Loucy (cell line): ENCODE measurements around the gene ABCG1.

Source experiments
- H2AFZ ChIP-seq: fragments of 200-600 bp; sonication (generic); 2 replicates; pipeline ENCODE4 v1.6.0; 2016; ENCODE audit warnings: antibody characterized with exemption, mild to moderate bottlenecking, low read length, moderate library complexity
- H3F3A ChIP-seq: fragments of 200-600 bp; 2 replicates; pipeline ENCODE4 v1.6.0; 2016; ENCODE audit warnings: antibody characterized with exemption, low read depth, mild to moderate bottlenecking
- H3K27me3 ChIP-seq: fragments of 200-600 bp; sonication (generic); 2 replicates; pipeline ENCODE4 v1.6.1; 2014; ENCODE audit warnings: low read length, mild to moderate bottlenecking; ENCODE audit not compliant: insufficient read depth, poor library complexity, severe bottlenecking
- H3K36me3 ChIP-seq: fragments of 200-600 bp; sonication (generic); 2 replicates; pipeline ENCODE4 v1.6.1; 2016; ENCODE audit warnings: low read length; ENCODE audit not compliant: insufficient read depth
- H3K4me1 ChIP-seq: fragments of 200-600 bp; sonication (generic); 2 replicates; pipeline ENCODE4 v1.5.1; 2014; ENCODE audit warnings: low read length, mild to moderate bottlenecking; ENCODE audit not compliant: insufficient read depth, poor library complexity, severe bottlenecking
- H3K4me2 ChIP-seq: fragments of 200-600 bp; sonication (generic); 2 replicates; pipeline ENCODE4 v1.6.0; 2014; ENCODE audit warnings: antibody characterized with exemption, low read length, low read depth, mild to moderate bottlenecking; ENCODE audit not compliant: poor library complexity, severe bottlenecking
- H3K4me3 ChIP-seq: fragments of 200-600 bp; sonication (generic); 2 replicates; pipeline ENCODE4 v1.5.1; 2014; ENCODE audit warnings: low read length, mild to moderate bottlenecking, mixed read lengths; ENCODE audit not compliant: poor library complexity, severe bottlenecking
- H3K79me2 ChIP-seq: fragments of 200-600 bp; sonication (generic); 2 replicates; pipeline ENCODE4 v1.6.1; 2014; ENCODE audit warnings: low read length; ENCODE audit not compliant: insufficient read depth
- H3K9ac ChIP-seq: fragments of 200-600 bp; sonication (generic); 2 replicates; pipeline ENCODE4 v1.6.0; 2014; ENCODE audit warnings: mild to moderate bottlenecking, low read depth, low read length, moderate library complexity; ENCODE audit not compliant: poor library complexity, severe bottlenecking
- H3K9me2 ChIP-seq: fragments of 200-600 bp; sonication (generic); replicated peaks from 2 replicates; pipeline ENCODE4 v1.6.1; 2016; ENCODE audit warnings: low read depth, low read length, mixed read lengths
- H3K9me3 ChIP-seq: fragments of 200-600 bp; sonication (generic); 2 replicates; pipeline ENCODE4 v1.6.1; 2014; ENCODE audit warnings: mild to moderate bottlenecking, antibody characterized with exemption, low read length, low read depth; ENCODE audit not compliant: insufficient read depth
- H4K20me1 ChIP-seq: fragments of 200-600 bp; sonication (generic); 2 replicates; pipeline ENCODE4 v1.6.0; 2014; ENCODE audit warnings: antibody characterized with exemption, low read length, mild to moderate bottlenecking; ENCODE audit not compliant: insufficient read depth, poor library complexity, severe bottlenecking
- CTCF ChIP-seq: fragments of 200-600 bp; sonication (generic); conservative IDR thresholded peaks from 2 replicates; pipeline ENCODE4 v1.5.1; 2014; ENCODE audit warnings: mild to moderate bottlenecking, antibody characterized with exemption, low read length
- EZH2phosphoT487 ChIP-seq: fragments of 200-600 bp; IDR thresholded peaks from 2 replicates; pipeline ENCODE4 v1.6.1; 2018; ENCODE audit warnings: antibody characterized with exemption, mild to moderate bottlenecking, moderate library complexity, borderline replicate concordance

The ABCG1 gene

GRCh38 chr21:42190486-42190863 lies 28.5 kb upstream of the ABCG1 start:
- H3K9ac ChIP-seq, result peak overlapping the region; percentile 12

GRCh38 chr21:42191064-42191463 lies 27.9 kb upstream of the ABCG1 start:
- no peaks in the 10 kb centered on the region for H3K9me2 ChIP-seq
- H3F3A ChIP-seq, result peaks cover 14% of the 10 kb centered on the region
- H2AFZ ChIP-seq, result no peak overlapping the region
- H3K79me2 ChIP-seq, result no peaks in the 10 kb centered on the region
- no peak overlapping the region for H3K4me3 ChIP-seq
- H3K9me3 ChIP-seq, result no peaks in the 10 kb centered on the region
- H3K4me2 ChIP-seq, result no peak overlapping the region
- no peaks in the 10 kb centered on the region for H3K27me3 ChIP-seq
- no peak overlapping the region for H3K9ac ChIP-seq
- TF ChIP-seq EZH2phosphoT487, result no peak
- no peak for TF ChIP-seq CTCF
- H4K20me1 ChIP-seq, result no peaks in the 10 kb centered on the region
- H3K36me3 ChIP-seq, result no peaks in the 10 kb centered on the region
- peaks cover 83% of the 10 kb centered on the region for H3K4me1 ChIP-seq

More at GRCh38 chr21:42190486-42190863, 28.5 kb upstream of the ABCG1 start:
- Histone ChIP-seq H3K4me2 (no peak overlapping the region), H3K27me3 (no peaks in the 10 kb centered on the region), H3K36me3 (no peaks in the 10 kb centered on the region), H4K20me1 (no peaks in the 10 kb centered on the region), H3K4me3 (no peak overlapping the region), H3K9me3 (peaks cover 5% of the 10 kb centered on the region; the same call in 1 of the 2 replicates), H3K79me2 (no peaks in the 10 kb centered on the region), H3K9me2 (no peaks in the 10 kb centered on the region), H3K4me1 (peaks cover 82% of the 10 kb centered on the region), H3F3A (peaks cover 14% of the 10 kb centered on the region), H2AFZ (no peak overlapping the region)
- no peak for TF ChIP-seq CTCF
- TF ChIP-seq EZH2phosphoT487, result no peak

- Histone ChIP-seq H3K4me3 (no peak overlapping the region), H3K79me2 (no peaks in the 10 kb centered on the region), H3K9ac (peak overlapping the region; percentile 2), H3F3A (peaks cover 12% of the 10 kb centered on the region), H3K27me3 (no peaks in the 10 kb centered on the region), H4K20me1 (no peaks in the 10 kb centered on the region), H3K9me3 (no peaks in the 10 kb centered on the region), H2AFZ (no peak overlapping the region), H3K9me2 (no peaks in the 10 kb centered on the region), H3K4me1 (peaks cover 76% of the 10 kb centered on the region), H3K36me3 (no peaks in the 10 kb centered on the region), H3K4me2 (no peak overlapping the region)
- no peak for TF ChIP-seq CTCF
- no peak for TF ChIP-seq EZH2phosphoT487
These were observed 27.0 kb upstream of the ABCG1 start for GRCh38 chr21:42191696-42192595.
